22Rv1 (cell line): ENCODE results near the gene ADAR.
A peak's percentile ranks its signal among the peaks of the same experiment; 100 is the strongest.

Source experiments
- H3K27ac ChIP-seq: fragments of 450-650 bp; 2 replicates; pipeline ENCODE4 v1.5.1; 2017
- CTCF ChIP-seq: fragments of 450-650 bp; IDR thresholded peaks from 2 replicates; pipeline ENCODE4 v1.5.1; 2017; ENCODE audit warnings: mild to moderate bottlenecking
- ZFX ChIP-seq: fragments of 450-650 bp; IDR thresholded peaks from 2 replicates; pipeline ENCODE4 v1.6.1; 2017; ENCODE audit warnings: antibody characterized with exemption, borderline replicate concordance

Gene ADAR

GRCh38 chr1:154553056-154554030 lies 54.6 kb downstream of the ADAR start:
- no peak overlapping the region for H3K27ac ChIP-seq
- TF ChIP-seq CTCF (no peak), ZFX (no peak)

GRCh38 chr1:154552036-154552435 lies 56.0 kb downstream of the ADAR start:
- TF ChIP-seq ZFX = no peak
- no peak for TF ChIP-seq CTCF
- H3K27ac ChIP-seq = no peak overlapping the region

- no peak for TF ChIP-seq ZFX
- no peak for TF ChIP-seq CTCF
These were observed 56.5 kb downstream of the ADAR start for GRCh38 chr1:154551474-154551873.

GRCh38 chr1:154550657-154551056 lies 57.3 kb downstream of the ADAR start:
- no peak overlapping the region for H3K27ac ChIP-seq
- TF ChIP-seq CTCF (no peak), ZFX (no peak)

More at GRCh38 chr1:154551474-154551873, 56.5 kb downstream of the ADAR start:
- no peak overlapping the region for H3K27ac ChIP-seq

GRCh38 chr1:154550070-154550469 lies 57.9 kb downstream of the ADAR start:
- TF ChIP-seq CTCF = no peak
- no peak for TF ChIP-seq ZFX
- H3K27ac ChIP-seq = no peak overlapping the region

- TF ChIP-seq CTCF = no peak
- no peak for TF ChIP-seq ZFX
- no peak overlapping the region for H3K27ac ChIP-seq
These were observed 58.7 kb downstream of the ADAR start for GRCh38 chr1:154549202-154549770.

GRCh38 chr1:154548028-154548427 lies 60.0 kb downstream of the ADAR start:
- peak overlapping the region; percentile 3; the same call in 1 of the 2 replicates for H3K27ac ChIP-seq
- TF ChIP-seq ZFX = no peak
- no peak for TF ChIP-seq CTCF
